ENCODE measurements around the gene OR52E8. TPM values are rescaled to one million over a fixed set of nuclear protein-coding genes. Genes with fewer than 3 reads are reported as not detected.

Gene OR52E8
- total RNA-seq, 4 donors from 2014 or later: not detected

- Histone ChIP-seq H3K4me3 (no peak overlapping the region), H3K36me3 (no peaks in the 10 kb centered on the region), H3K4me1 (no peaks in the 10 kb centered on the region), H3K27me3 (no peaks in the 10 kb centered on the region), H3K9me3 (peaks cover 0 to 11% (median 0%) of the 10 kb centered on the region in 3 donors), H3K27ac (no peak overlapping the region)
- ATAC-seq: no peak
- no peak for TF ChIP-seq EP300 (IDR thresholded peaks at IDR 0.05)
- no peak for TF ChIP-seq POLR2AphosphoS5 (IDR thresholded peaks at IDR 0.05)
- no peak for TF ChIP-seq CTCF (IDR thresholded peaks at IDR 0.05)
- no peak for TF ChIP-seq POLR2A (IDR thresholded peaks at IDR 0.05)
- 35 to 46% methylated on average over 2 of the region's 2 CpGs for WGBS, 2 donors (ENCODE audit: low coverage in 1 of 2)
Measured at GRCh38 chr11:5833446-5833845, 24.0 kb downstream of the OR52E8 start.

- H3K36me3 ChIP-seq: no peaks in the 10 kb centered on the region
- no peak for ATAC-seq
- WGBS, 2 donors (ENCODE audit: low coverage in 1 of 2): 80 to 100% methylated on average over 2 of the region's 6 CpGs
- H3K9me3 ChIP-seq: peaks cover 0 to 6% (median 0%) of the 10 kb centered on the region in 3 donors
- no peak overlapping the region for H3K27ac ChIP-seq
- H3K4me1 ChIP-seq: no peaks in the 10 kb centered on the region
- no peak overlapping the region for H3K4me3 ChIP-seq
- H3K27me3 ChIP-seq: peaks cover 5% of the 10 kb centered on the region
- TF ChIP-seq POLR2A (IDR thresholded peaks at IDR 0.05): no peak
- TF ChIP-seq POLR2AphosphoS5 (IDR thresholded peaks at IDR 0.05): no peak
- TF ChIP-seq EP300 (IDR thresholded peaks at IDR 0.05): no peak
- TF ChIP-seq CTCF (IDR thresholded peaks at IDR 0.05): no peak
Measured at GRCh38 chr11:5831196-5831829, 26.2 kb downstream of the OR52E8 start.

GRCh38 chr11:5818245-5818886 lies 39.1 kb downstream of the OR52E8 start:
- Histone ChIP-seq H3K4me1 (peaks cover 0 to 7% (median 0%) of the 10 kb centered on the region in 3 donors), H3K4me3 (no peak overlapping the region), H3K36me3 (no peaks in the 10 kb centered on the region), H3K27me3 (no peaks in the 10 kb centered on the region), H3K9me3 (no peaks in the 10 kb centered on the region), H3K27ac (no peak overlapping the region)
- 7 to 40% methylated on average over 1 of the region's 1 CpG for WGBS, 2 donors (ENCODE audit: low coverage in 1 of 2)
- no peak for ATAC-seq
- TF ChIP-seq EP300 (IDR thresholded peaks at IDR 0.05) (no peak), POLR2AphosphoS5 (IDR thresholded peaks at IDR 0.05) (no peak), POLR2A (IDR thresholded peaks at IDR 0.05) (no peak), CTCF (IDR thresholded peaks at IDR 0.05) (no peak)

GRCh38 chr11:5815534-5815933 lies 42.0 kb downstream of the OR52E8 start:
- H3K27ac ChIP-seq: no peak overlapping the region
- no peaks in the 10 kb centered on the region for H3K27me3 ChIP-seq
- H3K36me3 ChIP-seq: no peaks in the 10 kb centered on the region
- 39 to 53% methylated on average over 4 of the region's 4 CpGs for WGBS, 2 donors (ENCODE audit: low coverage in 1 of 2)
- peaks cover 0 to 7% (median 0%) of the 10 kb centered on the region in 3 donors for H3K4me1 ChIP-seq
- no peak for ATAC-seq
- no peaks in the 10 kb centered on the region for H3K9me3 ChIP-seq
- no peak for TF ChIP-seq EP300 (IDR thresholded peaks at IDR 0.05)
- no peak for TF ChIP-seq POLR2A (IDR thresholded peaks at IDR 0.05)
- no peak for TF ChIP-seq CTCF (IDR thresholded peaks at IDR 0.05)
- no peak for TF ChIP-seq POLR2AphosphoS5 (IDR thresholded peaks at IDR 0.05)
- no peak overlapping the region for H3K4me3 ChIP-seq

All from gastroesophageal sphincter (tissue), 4 donors.